Subcutaneous adipose tissue (tissue), 4 donors: ENCODE measurements around the gene LZTS3. TPM values are rescaled to one million over a fixed set of nuclear protein-coding genes. Genes with fewer than 3 reads are reported as not detected.

ENCODE experiments used
- total RNA-seq, 4 donors: library from RNA; depleted of rRNA; stranded (reverse); fragments of >200 nt; gene quantifications; one replicate each; pipeline ENCODE4 v1.1.0, GENCODE V29; 2016
- TF ChIP-seq, protein P1 (sequence below): fragments of 450-650 bp; IDR thresholded peaks from one replicate; pipeline ENCODE4 v1.5.1; 2016; ENCODE audit warnings: low read depth, mild to moderate bottlenecking, control low read depth, antibody characterized with exemption, moderate library complexity

LZTS3 gene
- total RNA-seq, 4 donors from 2014 or later = 2.8 to 7.9 (median 5.2) TPM

- TF ChIP-seq, protein P1, sequence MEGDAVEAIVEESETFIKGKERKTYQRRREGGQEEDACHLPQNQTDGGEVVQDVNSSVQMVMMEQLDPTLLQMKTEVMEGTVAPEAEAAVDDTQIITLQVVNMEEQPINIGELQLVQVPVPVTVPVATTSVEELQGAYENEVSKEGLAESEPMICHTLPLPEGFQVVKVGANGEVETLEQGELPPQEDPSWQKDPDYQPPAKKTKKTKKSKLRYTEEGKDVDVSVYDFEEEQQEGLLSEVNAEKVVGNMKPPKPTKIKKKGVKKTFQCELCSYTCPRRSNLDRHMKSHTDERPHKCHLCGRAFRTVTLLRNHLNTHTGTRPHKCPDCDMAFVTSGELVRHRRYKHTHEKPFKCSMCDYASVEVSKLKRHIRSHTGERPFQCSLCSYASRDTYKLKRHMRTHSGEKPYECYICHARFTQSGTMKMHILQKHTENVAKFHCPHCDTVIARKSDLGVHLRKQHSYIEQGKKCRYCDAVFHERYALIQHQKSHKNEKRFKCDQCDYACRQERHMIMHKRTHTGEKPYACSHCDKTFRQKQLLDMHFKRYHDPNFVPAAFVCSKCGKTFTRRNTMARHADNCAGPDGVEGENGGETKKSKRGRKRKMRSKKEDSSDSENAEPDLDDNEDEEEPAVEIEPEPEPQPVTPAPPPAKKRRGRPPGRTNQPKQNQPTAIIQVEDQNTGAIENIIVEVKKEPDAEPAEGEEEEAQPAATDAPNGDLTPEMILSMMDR = no peak
These were observed 25.9 kb upstream of the LZTS3 start for GRCh38 chr20:3199206-3199605.

DNA sequence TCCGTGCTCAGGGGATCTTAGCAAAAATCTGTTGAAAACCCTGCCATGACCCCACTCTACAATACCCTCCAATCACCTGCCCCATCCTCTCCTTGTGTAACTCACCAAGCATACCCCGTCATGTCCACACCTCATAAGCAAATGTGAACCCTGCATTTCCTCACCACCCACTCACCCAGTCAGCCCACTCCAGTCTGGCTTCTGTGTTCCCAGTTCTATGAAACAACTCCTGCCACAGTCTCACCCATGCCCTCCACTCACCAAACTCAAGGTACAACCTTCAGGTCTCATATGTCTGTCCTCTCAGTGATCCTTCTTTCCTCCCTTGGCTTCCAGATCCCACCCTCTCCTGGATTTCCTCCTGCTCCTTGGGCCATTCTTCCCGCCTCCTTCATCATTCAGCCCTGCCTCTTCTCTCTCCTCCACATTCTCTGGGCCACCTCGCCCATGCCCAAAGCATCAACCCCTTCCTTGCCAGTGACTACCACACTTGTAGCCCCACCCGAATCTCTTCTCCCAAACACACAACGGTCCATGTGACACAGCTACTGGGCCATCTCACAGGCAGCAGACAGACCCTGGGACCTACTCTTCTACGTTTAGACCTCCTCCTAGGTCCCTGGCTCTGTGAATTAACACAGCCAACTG, 22.4 kb upstream of the LZTS3 start:
- TF ChIP-seq, protein P1 = no peak

GRCh38 chr20:3194617-3195280, 21.4 kb upstream of the LZTS3 start:
- TF ChIP-seq, protein P1 = no peak

GRCh38 chr20:3193806-3194616, 20.7 kb upstream of the LZTS3 start:
- TF ChIP-seq, protein P1 = no peak

- TF ChIP-seq, protein P1 = no peak
These were observed 19.1 kb upstream of the LZTS3 start for GRCh38 chr20:3192226-3193015.

DNA sequence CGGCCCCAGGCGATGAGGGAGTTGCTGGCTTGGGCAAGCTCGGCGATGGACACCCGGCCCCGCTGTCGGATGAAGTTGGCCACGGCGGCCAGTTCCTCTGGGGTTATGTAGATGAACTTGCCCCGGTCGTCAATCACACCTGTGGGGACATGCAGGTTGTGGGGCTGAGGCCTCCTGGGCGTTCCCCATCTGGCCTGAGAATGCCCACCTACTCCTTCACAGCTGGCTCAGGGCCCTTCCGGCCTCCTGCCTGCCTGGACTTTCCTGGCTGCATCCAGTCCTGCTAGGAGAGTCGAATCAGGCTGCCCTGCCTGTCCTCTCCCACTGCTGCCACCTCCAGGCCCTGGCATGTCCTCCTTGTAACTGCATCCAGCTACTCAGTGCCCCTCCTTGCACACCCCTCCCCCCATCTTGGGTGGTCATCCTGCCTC, 17.3 kb upstream of the LZTS3 start:
- TF ChIP-seq, protein P1 = no peak
